ENCODE measurements around the gene SUPT20H.

SUPT20H gene

GRCh38 chr13:37067874-37068273 lies 8.4 kb upstream of the SUPT20H start:
- TF ChIP-seq SIN3A (IDR thresholded peaks at IDR 0.05; ENCODE audit: borderline replicate concordance, insufficient read depth, low read length) (no peak), REST (IDR thresholded peaks at IDR 0.05; ENCODE audit: insufficient read depth in 1 of 2, low read depth in 2 of 2, low read length in 2 of 2) (no peak), FOXP2 (optimal IDR thresholded peaks at IDR 0.05; ENCODE audit: borderline replicate concordance, extremely low read depth, extremely low read length, insufficient read depth) (no peak), POLR2AphosphoS5 (IDR thresholded peaks at IDR 0.05; ENCODE audit: low read depth, low read length) (no peak), TAF1 (IDR thresholded peaks at IDR 0.05; ENCODE audit: borderline replicate concordance, insufficient read depth, low read length) (no peak)

GRCh38 chr13:37065890-37066526 lies 6.5 kb upstream of the SUPT20H start:
- TF ChIP-seq FOXP2 (optimal IDR thresholded peaks at IDR 0.05; ENCODE audit: borderline replicate concordance, extremely low read depth, extremely low read length, insufficient read depth) (no peak), REST (IDR thresholded peaks at IDR 0.05; ENCODE audit: insufficient read depth in 1 of 2, low read depth in 2 of 2, low read length in 2 of 2) (no peak), TAF1 (IDR thresholded peaks at IDR 0.05; ENCODE audit: borderline replicate concordance, insufficient read depth, low read length) (no peak), SIN3A (IDR thresholded peaks at IDR 0.05; ENCODE audit: borderline replicate concordance, insufficient read depth, low read length) (no peak)

- TF ChIP-seq TAF1 (IDR thresholded peaks at IDR 0.05; ENCODE audit: borderline replicate concordance, insufficient read depth, low read length): no peak
- TF ChIP-seq FOXP2 (optimal IDR thresholded peaks at IDR 0.05; ENCODE audit: borderline replicate concordance, extremely low read depth, extremely low read length, insufficient read depth): no peak
- no peak for TF ChIP-seq SIN3A (IDR thresholded peaks at IDR 0.05; ENCODE audit: borderline replicate concordance, insufficient read depth, low read length)
- TF ChIP-seq POLR2AphosphoS5 (IDR thresholded peaks at IDR 0.05; ENCODE audit: low read depth, low read length): no peak
- TF ChIP-seq REST (IDR thresholded peaks at IDR 0.05; ENCODE audit: insufficient read depth in 1 of 2, low read depth in 2 of 2, low read length in 2 of 2): no peak
Measured at GRCh38 chr13:37059848-37060192, 332 bp upstream of the SUPT20H start.

DNA sequence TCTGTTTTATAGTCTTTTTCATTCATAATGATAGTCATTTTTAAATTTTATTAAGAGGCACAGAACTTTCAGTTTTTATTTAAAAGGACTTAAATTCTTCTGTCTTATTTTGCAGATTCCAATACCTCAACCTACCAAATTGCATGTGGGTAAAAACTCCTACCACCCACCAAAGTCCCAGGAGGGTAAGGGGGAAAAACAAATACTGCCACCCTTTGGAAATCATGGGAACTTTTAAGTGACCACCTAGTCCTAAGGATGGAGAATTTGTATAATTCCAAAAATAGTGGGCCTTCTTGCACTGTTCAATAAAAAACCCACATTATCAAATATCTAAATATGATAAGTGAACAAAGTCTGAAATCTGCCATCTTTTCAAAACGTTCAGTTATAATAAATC lies 9.7 kb downstream of the SUPT20H start:
- TF ChIP-seq REST (IDR thresholded peaks at IDR 0.05; ENCODE audit: insufficient read depth in 1 of 2, low read depth in 2 of 2, low read length in 2 of 2): no peak
- TF ChIP-seq SIN3A (IDR thresholded peaks at IDR 0.05; ENCODE audit: borderline replicate concordance, insufficient read depth, low read length): no peak
- no peak for TF ChIP-seq FOXP2 (optimal IDR thresholded peaks at IDR 0.05; ENCODE audit: borderline replicate concordance, extremely low read depth, extremely low read length, insufficient read depth)
- no peak for TF ChIP-seq TAF1 (IDR thresholded peaks at IDR 0.05; ENCODE audit: borderline replicate concordance, insufficient read depth, low read length)
- TF ChIP-seq POLR2AphosphoS5 (IDR thresholded peaks at IDR 0.05; ENCODE audit: low read depth, low read length): no peak

DNA sequence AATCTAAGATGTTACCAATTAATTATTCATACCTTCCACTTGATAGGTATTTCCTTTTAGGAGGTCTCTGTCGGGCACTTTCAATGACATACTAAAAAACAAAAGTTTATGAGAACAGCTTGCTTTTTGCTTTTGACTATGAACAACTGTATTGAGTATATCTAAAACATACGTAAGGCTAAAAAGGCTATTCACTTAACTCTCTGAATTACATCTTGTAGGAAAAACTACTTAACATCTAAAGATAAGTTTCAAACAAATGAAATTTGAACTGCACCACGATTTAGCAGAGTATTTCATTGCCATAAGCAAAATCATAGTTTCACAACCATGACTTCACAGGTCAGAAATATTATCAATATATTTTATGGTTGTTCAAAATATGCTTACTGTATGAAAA lies 11.6 kb downstream of the SUPT20H start:
- no peak for TF ChIP-seq TAF1 (IDR thresholded peaks at IDR 0.05; ENCODE audit: borderline replicate concordance, insufficient read depth, low read length)
- TF ChIP-seq REST (IDR thresholded peaks at IDR 0.05; ENCODE audit: insufficient read depth in 1 of 2, low read depth in 2 of 2, low read length in 2 of 2): no peak

All from PFSK-1 (cell line).